ENCODE results near the gene CFDP1.

DNA sequence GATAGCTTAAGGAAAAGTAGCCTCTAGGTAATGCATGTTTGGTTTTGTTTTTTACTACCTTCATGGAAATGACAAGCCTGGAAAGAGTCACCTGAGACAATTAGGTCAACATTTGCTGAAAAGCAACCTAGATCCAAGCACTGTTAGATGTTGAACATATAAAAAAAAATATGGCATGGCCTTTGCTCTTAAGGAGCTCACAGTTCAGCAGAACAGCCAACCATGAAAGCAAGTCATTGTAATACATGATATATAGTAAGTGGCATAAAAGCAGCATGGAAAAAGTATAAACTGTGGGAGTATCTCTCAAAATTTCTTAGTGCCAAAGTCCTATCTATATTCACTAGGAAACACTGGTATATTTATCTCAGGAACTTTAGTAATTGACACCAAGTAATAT, 31.6 kb downstream of the CFDP1 start:
- TF ChIP-seq, protein P1, sequence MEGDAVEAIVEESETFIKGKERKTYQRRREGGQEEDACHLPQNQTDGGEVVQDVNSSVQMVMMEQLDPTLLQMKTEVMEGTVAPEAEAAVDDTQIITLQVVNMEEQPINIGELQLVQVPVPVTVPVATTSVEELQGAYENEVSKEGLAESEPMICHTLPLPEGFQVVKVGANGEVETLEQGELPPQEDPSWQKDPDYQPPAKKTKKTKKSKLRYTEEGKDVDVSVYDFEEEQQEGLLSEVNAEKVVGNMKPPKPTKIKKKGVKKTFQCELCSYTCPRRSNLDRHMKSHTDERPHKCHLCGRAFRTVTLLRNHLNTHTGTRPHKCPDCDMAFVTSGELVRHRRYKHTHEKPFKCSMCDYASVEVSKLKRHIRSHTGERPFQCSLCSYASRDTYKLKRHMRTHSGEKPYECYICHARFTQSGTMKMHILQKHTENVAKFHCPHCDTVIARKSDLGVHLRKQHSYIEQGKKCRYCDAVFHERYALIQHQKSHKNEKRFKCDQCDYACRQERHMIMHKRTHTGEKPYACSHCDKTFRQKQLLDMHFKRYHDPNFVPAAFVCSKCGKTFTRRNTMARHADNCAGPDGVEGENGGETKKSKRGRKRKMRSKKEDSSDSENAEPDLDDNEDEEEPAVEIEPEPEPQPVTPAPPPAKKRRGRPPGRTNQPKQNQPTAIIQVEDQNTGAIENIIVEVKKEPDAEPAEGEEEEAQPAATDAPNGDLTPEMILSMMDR (IDR thresholded peaks at IDR 0.05; ENCODE audit: low read depth, low read length) = no peak
- TF ChIP-seq EZH2phosphoT487 (IDR thresholded peaks at IDR 0.05; ENCODE audit: low read depth) = no peak

Data from OCI-LY3 (cell line).